IPS-11a (cell line): ENCODE measurements around the gene SBF1.
"Not testable (repeated sequence)": the region's sequence is repeated elsewhere in the genome, so short reads cannot be mapped to it uniquely, and the experiment has no call there.

Source experiments
- H3K4me3 ChIP-seq: one replicate; pipeline ENCODE4 v1.5.1; 2013; ENCODE audit warnings: low read depth, low read length, control low read depth

The SBF1 gene

GRCh38 chr22:50434849-50435248, 40.0 kb downstream of the SBF1 start:
- H3K4me3 ChIP-seq: no peak overlapping the region

GRCh38 chr22:50432877-50433510, 41.8 kb downstream of the SBF1 start:
- not testable (repeated sequence) for H3K4me3 ChIP-seq

- no peak overlapping the region for H3K4me3 ChIP-seq
These were observed 42.5 kb downstream of the SBF1 start for GRCh38 chr22:50432131-50432876.

- no peak overlapping the region for H3K4me3 ChIP-seq
These were observed 49.5 kb downstream of the SBF1 start for GRCh38 chr22:50425179-50425916.

- no peak overlapping the region for H3K4me3 ChIP-seq
These were observed 50.9 kb downstream of the SBF1 start for GRCh38 chr22:50423956-50424355.

GRCh38 chr22:50422961-50423815, 51.6 kb downstream of the SBF1 start:
- no peak overlapping the region for H3K4me3 ChIP-seq

GRCh38 chr22:50422046-50422445, 52.8 kb downstream of the SBF1 start:
- H3K4me3 ChIP-seq: no peak overlapping the region

GRCh38 chr22:50420581-50420980, 54.3 kb downstream of the SBF1 start:
- H3K4me3 ChIP-seq: no peak overlapping the region

GRCh38 chr22:50420015-50420414, 54.8 kb downstream of the SBF1 start:
- no peak overlapping the region for H3K4me3 ChIP-seq

GRCh38 chr22:50419116-50419515, 55.7 kb downstream of the SBF1 start:
- H3K4me3 ChIP-seq: no peak overlapping the region

- no peak overlapping the region for H3K4me3 ChIP-seq
These were observed 56.2 kb downstream of the SBF1 start for GRCh38 chr22:50418624-50419023.

- H3K4me3 ChIP-seq: no peak overlapping the region
These were observed 57.2 kb downstream of the SBF1 start for GRCh38 chr22:50417411-50418210.

GRCh38 chr22:50416996-50417395, 57.8 kb downstream of the SBF1 start:
- no peak overlapping the region for H3K4me3 ChIP-seq

GRCh38 chr22:50415426-50415825, 59.4 kb downstream of the SBF1 start:
- H3K4me3 ChIP-seq: no peak overlapping the region

- no peak overlapping the region for H3K4me3 ChIP-seq
These were observed 60.2 kb downstream of the SBF1 start for GRCh38 chr22:50414476-50415248.

GRCh38 chr22:50408954-50409353, 65.9 kb downstream of the SBF1 start:
- H3K4me3 ChIP-seq: not testable (repeated sequence)

GRCh38 chr22:50408311-50408710, 66.5 kb downstream of the SBF1 start:
- no peak overlapping the region for H3K4me3 ChIP-seq

GRCh38 chr22:50406416-50407170, 68.2 kb downstream of the SBF1 start:
- H3K4me3 ChIP-seq: no peak overlapping the region

GRCh38 chr22:50403701-50404101, 71.1 kb downstream of the SBF1 start:
- H3K4me3 ChIP-seq: no peak overlapping the region
